Tibial nerve (tissue), 4 donors: Measurements from ENCODE around the gene GABBR2. TPM values are rescaled to one million over a fixed set of nuclear protein-coding genes. Genes with fewer than 3 reads are reported as not detected.

Source experiments
- DNase-seq, 2 donors: peaks; one replicate each; pipeline ENCODE4 v3.0.0-alpha.2; 2019; ENCODE audit warnings: low spot score in 2 of 2
- H3K27ac ChIP-seq, 4 donors: fragments of 200-600 bp; sonication (generic) in 3 of 4; one replicate each; pipeline ENCODE4 v1.5.1; 2017 to 2019; ENCODE audit warnings: mild to moderate bottlenecking in 1 of 4
- H3K27me3 ChIP-seq, 2 donors: fragments of 200-600 bp; sonication (generic) in 1 of 2; one replicate each; pipeline versions ENCODE4 v1.5.1 to v1.6.0; 2017 to 2019
- H3K36me3 ChIP-seq, 3 donors: fragments of 200-600 bp; sonication (generic); one replicate each; pipeline ENCODE4 v1.5.1; 2018 to 2019
- H3K4me1 ChIP-seq, 4 donors: fragments of 200-600 bp; sonication (generic) in 3 of 4; one replicate each; pipeline ENCODE4 v1.5.1; 2017 to 2019
- H3K4me3 ChIP-seq, 4 donors: fragments of 200-600 bp; sonication (generic) in 3 of 4; one replicate each; pipeline ENCODE4 v1.5.1; 2017 to 2019; ENCODE audit warnings: mild to moderate bottlenecking in 1 of 4, moderate library complexity in 1 of 4
- H3K9me3 ChIP-seq, 4 donors: fragments of 200-600 bp; sonication (generic) in 3 of 4; one replicate each; pipeline ENCODE4 v1.5.1; 2017 to 2019
- EP300 ChIP-seq, 2 donors: sonication (generic); formaldehyde crosslinking; IDR thresholded peaks; one replicate each; pipeline ENCODE4 v1.6.1; 2017; ENCODE audit warnings: antibody characterized with exemption in 2 of 2, mild to moderate bottlenecking in 1 of 2
- POLR2A ChIP-seq, 2 donors: fragments of 450-650 bp; IDR thresholded peaks; one replicate each; pipeline ENCODE4 v1.6.1; 2017; ENCODE audit warnings: antibody characterized with exemption in 2 of 2, mild to moderate bottlenecking in 2 of 2, moderate library complexity in 2 of 2
- WGBS, 2 donors: methylation state at CpG; one replicate each; pipeline ENCODE4 v1.1.5; 2018; 5-methylcytosine and 5-hydroxymethylcytosine counted together
- total RNA-seq, 4 donors: library from RNA; depleted of rRNA; stranded (reverse); fragments of >200 nt; gene quantifications; one replicate each; pipeline ENCODE4 v1.1.0, GENCODE V29; 2016
- TF ChIP-seq, protein P1 (sequence below), 5 experiments: fragments of 200-600 bp in 3 of 5; fragments of 450-650 bp in 2 of 5; sonication (generic) in 3 of 5; IDR thresholded peaks; one replicate each; pipeline ENCODE4 v1.5.1; 2016 to 2019; ENCODE audit warnings: antibody characterized with exemption in 5 of 5, mild to moderate bottlenecking in 3 of 5, moderate library complexity in 2 of 5

The GABBR2 gene
- total RNA-seq, 4 donors from 2014 or later, result 0.20 to 0.22 TPM; not detected in 2

- H3K27ac ChIP-seq, result no peak overlapping the region
- no peaks in the 10 kb centered on the region for H3K36me3 ChIP-seq
- H3K4me1 ChIP-seq, result no peaks in the 10 kb centered on the region
- TF ChIP-seq, protein P1, sequence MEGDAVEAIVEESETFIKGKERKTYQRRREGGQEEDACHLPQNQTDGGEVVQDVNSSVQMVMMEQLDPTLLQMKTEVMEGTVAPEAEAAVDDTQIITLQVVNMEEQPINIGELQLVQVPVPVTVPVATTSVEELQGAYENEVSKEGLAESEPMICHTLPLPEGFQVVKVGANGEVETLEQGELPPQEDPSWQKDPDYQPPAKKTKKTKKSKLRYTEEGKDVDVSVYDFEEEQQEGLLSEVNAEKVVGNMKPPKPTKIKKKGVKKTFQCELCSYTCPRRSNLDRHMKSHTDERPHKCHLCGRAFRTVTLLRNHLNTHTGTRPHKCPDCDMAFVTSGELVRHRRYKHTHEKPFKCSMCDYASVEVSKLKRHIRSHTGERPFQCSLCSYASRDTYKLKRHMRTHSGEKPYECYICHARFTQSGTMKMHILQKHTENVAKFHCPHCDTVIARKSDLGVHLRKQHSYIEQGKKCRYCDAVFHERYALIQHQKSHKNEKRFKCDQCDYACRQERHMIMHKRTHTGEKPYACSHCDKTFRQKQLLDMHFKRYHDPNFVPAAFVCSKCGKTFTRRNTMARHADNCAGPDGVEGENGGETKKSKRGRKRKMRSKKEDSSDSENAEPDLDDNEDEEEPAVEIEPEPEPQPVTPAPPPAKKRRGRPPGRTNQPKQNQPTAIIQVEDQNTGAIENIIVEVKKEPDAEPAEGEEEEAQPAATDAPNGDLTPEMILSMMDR (IDR thresholded peaks at IDR 0.05), result no peak
- no peak for TF ChIP-seq EP300 (IDR thresholded peaks at IDR 0.05)
- no peak for TF ChIP-seq POLR2A (IDR thresholded peaks at IDR 0.05)
- 73 to 82% methylated on average over 4 of the region's 4 CpGs for whole genome bisulfite sequencing, 2 donors
- no peak overlapping the region for H3K4me3 ChIP-seq
- H3K9me3 ChIP-seq, result peaks cover 0 to 8% (median 0%) of the 10 kb centered on the region in 4 donors
- no peak for DNase-seq
- no peaks in the 10 kb centered on the region for H3K27me3 ChIP-seq
These were observed 174.9 kb downstream of the GABBR2 start for GRCh38 chr9:98533866-98534265.

GRCh38 chr9:98533132-98533531, 175.6 kb downstream of the GABBR2 start:
- H3K4me3 ChIP-seq, result no peak overlapping the region
- H3K27me3 ChIP-seq, result no peaks in the 10 kb centered on the region
- H3K36me3 ChIP-seq, result no peaks in the 10 kb centered on the region
- TF ChIP-seq EP300 (IDR thresholded peaks at IDR 0.05), result no peak
- no peak for TF ChIP-seq POLR2A (IDR thresholded peaks at IDR 0.05)
- TF ChIP-seq, protein P1 (IDR thresholded peaks at IDR 0.05), result no peak
- H3K4me1 ChIP-seq, result no peaks in the 10 kb centered on the region
- WGBS, 2 donors, result 53 to 57% methylated on average over 3 to 4 of the region's 4 CpGs
- H3K9me3 ChIP-seq, result peaks cover 0 to 8% (median 0%) of the 10 kb centered on the region in 4 donors
- H3K27ac ChIP-seq, result no peak overlapping the region
- DNase-seq, result no peak

DNA sequence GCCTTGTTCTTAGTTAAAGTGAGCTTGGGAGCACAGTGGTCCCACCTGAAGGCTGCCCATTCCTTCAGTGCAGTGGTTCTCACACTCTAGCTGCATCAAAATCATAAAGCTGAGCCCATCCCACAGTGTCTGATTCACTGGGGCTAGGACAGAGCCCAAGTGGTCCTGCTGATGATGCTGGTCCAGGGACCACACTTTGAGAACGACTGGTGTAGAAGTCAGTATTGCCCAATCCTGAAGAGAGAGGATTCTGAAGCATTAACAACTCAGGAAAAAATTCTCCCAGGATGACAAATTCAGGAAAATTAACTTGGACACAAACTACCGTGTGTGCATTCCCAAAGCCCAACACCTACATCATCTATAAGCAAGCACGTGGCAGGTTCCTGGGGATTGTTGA, 176.2 kb downstream of the GABBR2 start:
- H3K27me3 ChIP-seq, result no peaks in the 10 kb centered on the region
- no peaks in the 10 kb centered on the region for H3K4me1 ChIP-seq
- H3K27ac ChIP-seq, result no peak overlapping the region
- H3K4me3 ChIP-seq, result no peak overlapping the region
- WGBS, 2 donors, result 75 to 79% methylated on average over 3 of the region's 3 CpGs
- TF ChIP-seq EP300 (IDR thresholded peaks at IDR 0.05) (no peak), POLR2A (IDR thresholded peaks at IDR 0.05) (no peak)
- TF ChIP-seq, protein P1 (IDR thresholded peaks at IDR 0.05), result no peak
- H3K36me3 ChIP-seq, result no peaks in the 10 kb centered on the region
- peaks cover 0 to 8% (median 0%) of the 10 kb centered on the region in 4 donors for H3K9me3 ChIP-seq
- DNase-seq, result no peak

- DNase-seq, result no peak
- TF ChIP-seq POLR2A (IDR thresholded peaks at IDR 0.05) (no peak), EP300 (IDR thresholded peaks at IDR 0.05) (no peak)
- TF ChIP-seq, protein P1 (IDR thresholded peaks at IDR 0.05), result no peak
- WGBS, 2 donors, result 81 to 82% methylated on average over 4 of the region's 4 CpGs
- H3K36me3 ChIP-seq, result no peaks in the 10 kb centered on the region
- no peaks in the 10 kb centered on the region for H3K27me3 ChIP-seq
- H3K9me3 ChIP-seq, result peaks cover 0 to 6% (median 0%) of the 10 kb centered on the region in 4 donors
- H3K4me1 ChIP-seq, result no peaks in the 10 kb centered on the region
- no peak overlapping the region for H3K27ac ChIP-seq
- H3K4me3 ChIP-seq, result no peak overlapping the region
These were observed 176.6 kb downstream of the GABBR2 start for GRCh38 chr9:98532147-98532546.

GRCh38 chr9:98530806-98531386, 177.8 kb downstream of the GABBR2 start:
- H3K27ac ChIP-seq, result no peak overlapping the region
- H3K4me3 ChIP-seq, result no peak overlapping the region
- 83 to 89% methylated on average over 6 of the region's 6 CpGs for WGBS, 2 donors
- H3K36me3 ChIP-seq, result no peaks in the 10 kb centered on the region
- H3K27me3 ChIP-seq, result no peaks in the 10 kb centered on the region
- H3K9me3 ChIP-seq, result no peaks in the 10 kb centered on the region
- no peak for TF ChIP-seq EP300 (IDR thresholded peaks at IDR 0.05)
- TF ChIP-seq POLR2A (IDR thresholded peaks at IDR 0.05), result no peak
- TF ChIP-seq, protein P1 (IDR thresholded peaks at IDR 0.05), result no peak
- DNase-seq, result no peak
- no peaks in the 10 kb centered on the region for H3K4me1 ChIP-seq
